Measurements from ENCODE around the gene RERE. TPM values are rescaled to one million over a fixed set of nuclear protein-coding genes. Genes with fewer than 3 reads are reported as not detected.

Gene RERE
- polyA plus RNA-seq, 1 of the 3 experiments (the other 2 are of a cell fraction), result 8.1 TPM

- no peak for TF ChIP-seq CHD2 (IDR thresholded peaks at IDR 0.05; ENCODE audit: low read length, partially characterized antibody)
- TF ChIP-seq RCOR1 (IDR thresholded peaks at IDR 0.05; ENCODE audit: low read length), result no peak
Measured at GRCh38 chr1:8430476-8430875, 387.0 kb downstream of the RERE start (continued).

- H3K9ac ChIP-seq, result no peak overlapping the region
- no peaks in the 10 kb centered on the region for H3K9me2 ChIP-seq
- H3K36me3 ChIP-seq (replicated peaks in 1 of 2; ENCODE audit: control insufficient read depth in 1 of 2, insufficient read depth in 2 of 2, low read length in 1 of 2), result no peaks in the 10 kb centered on the region
- H3K4me1 ChIP-seq (ENCODE audit: control insufficient read depth in 1 of 2, insufficient read depth in 2 of 2, low read depth in 1 of 2, low read length in 1 of 2), result peaks cover 4 to 12% of the 10 kb centered on the region in 2 experiments; a peak in 2 of 4 replicates
- CTCF ChIA-PET, result interaction anchor here (1.3 kb wide), 1 partner anchor 24 kb away, joined by 3 read pairs; no protein-coding TSS in a partner anchor
- H2AFZ ChIP-seq (ENCODE audit: low read depth), result no peak overlapping the region
- TF ChIP-seq POLR2AphosphoS5 (IDR thresholded peaks at IDR 0.05; ENCODE audit: low read depth, low read length) (no peak), IRF3 (IDR thresholded peaks at IDR 0.05; ENCODE audit: low read depth, low read length) (no peak), FOXM1 (IDR thresholded peaks at IDR 0.05; ENCODE audit: low read depth) (no peak), PBX3 (IDR thresholded peaks at IDR 0.05) (no peak), GATA2 (CRISPR knock-in tag; IDR thresholded peaks at IDR 0.05) (no peak), NFIC (IDR thresholded peaks at IDR 0.05; ENCODE audit: borderline replicate concordance) (no peak), GABPA (IDR thresholded peaks at IDR 0.05; ENCODE audit: low read depth) (no peak), CHD2 (IDR thresholded peaks at IDR 0.05; ENCODE audit: low read length, partially characterized antibody) (no peak), ELF1 (IDR thresholded peaks at IDR 0.05) (no peak), SIN3A (IDR thresholded peaks at IDR 0.05; ENCODE audit: borderline replicate concordance, low read depth, low read length) (no peak), TAF1 (IDR thresholded peaks at IDR 0.05; ENCODE audit: borderline replicate concordance, low read depth, low read length) (no peak), EP300 (IDR thresholded peaks at IDR 0.05; ENCODE audit: borderline replicate concordance in 1 of 2, low read depth in 1 of 2, low read length in 1 of 2) (no peak), TEAD4 (IDR thresholded peaks at IDR 0.05; ENCODE audit: borderline replicate concordance, insufficient read depth) (no peak), JUND (IDR thresholded peaks at IDR 0.05) (no peak), REST (IDR thresholded peaks at IDR 0.05; ENCODE audit: low read depth, low read length) (no peak), CTCF (IDR thresholded peaks at IDR 0.05) (no peak), FOSL2 (IDR thresholded peaks at IDR 0.05; ENCODE audit: borderline replicate concordance, low read depth) (no peak), RCOR1 (IDR thresholded peaks at IDR 0.05; ENCODE audit: low read length) (no peak)
- POLR2A ChIA-PET, result no interaction called here
- no peak overlapping the region for H3K27ac ChIP-seq (ENCODE audit: low read depth in 2 of 2, low read length in 1 of 2)
- H3K27me3 ChIP-seq (ENCODE audit: insufficient read depth), result no peaks in the 10 kb centered on the region
- H3K4me3 ChIP-seq (ENCODE audit: low read depth in 2 of 2, low read length in 1 of 2), result no peak overlapping the region
- DNase-seq, result no peak
- 0 out of 2 replicates have a peak, but pooled peaks cover under 1% of the 10 kb centered on the region for H3K79me2 ChIP-seq (ENCODE audit: insufficient read depth)
- no peak overlapping the region for H3K4me2 ChIP-seq
- WGBS (ENCODE audit: low lambda C conversion rate), result 95% methylated on average over 2 of the region's 2 CpGs
- H4K20me1 ChIP-seq (ENCODE audit: insufficient read depth), result no peaks in the 10 kb centered on the region
- no peaks in the 10 kb centered on the region for H3K9me3 ChIP-seq
- peaks cover 5% of the 10 kb centered on the region for H3F3A ChIP-seq (replicated peaks; ENCODE audit: insufficient read depth)
Measured at GRCh38 chr1:8429549-8430110, 387.8 kb downstream of the RERE start.

Data from SK-N-SH (cell line).